Spleen (tissue), 11 donors: ENCODE results near the gene TXK. TPM values are rescaled to one million over a fixed set of nuclear protein-coding genes. Genes with fewer than 3 reads are reported as not detected.

ENCODE experiments used
- DNase-seq: peaks from one replicate; pipeline ENCODE4 v3.0.0-alpha.2; 2020
- H3K27ac ChIP-seq, 8 donors: fragments of 200-600 bp; sonication (generic) in 7 of 8; 1 replicate in 4 of 8; 2 replicates in 4 of 8; pipeline versions ENCODE4 v1.5.0 to v1.8.0; 2016 to 2021; ENCODE audit warnings: inconsistent platforms in 4 of 8, mild to moderate bottlenecking in 4 of 8, moderate library complexity in 1 of 8
- H3K27me3 ChIP-seq, 7 donors: fragments of 200-600 bp; sonication (generic) in 6 of 7; replicated peaks in 1 of 7; 1 replicate in 4 of 7; 2 replicates in 3 of 7; pipeline versions ENCODE4 v1.5.0 to v1.8.0; 2016 to 2021; ENCODE audit warnings: inconsistent platforms in 3 of 7, mild to moderate bottlenecking in 1 of 7
- H3K36me3 ChIP-seq, 6 donors: fragments of 200-600 bp; sonication (generic) in 5 of 6; 1 replicate in 4 of 6; 2 replicates in 2 of 6; pipeline versions ENCODE4 v1.5.0 to v1.8.0; 2016 to 2021; ENCODE audit warnings: inconsistent platforms in 2 of 6
- H3K4me1 ChIP-seq, 6 donors: fragments of 200-600 bp; sonication (generic) in 5 of 6; 1 replicate in 3 of 6; 2 replicates in 3 of 6; pipeline versions ENCODE4 v1.5.0 to v1.8.0; 2016 to 2021; ENCODE audit warnings: inconsistent platforms in 3 of 6
- H3K4me3 ChIP-seq, 8 donors: fragments of 200-600 bp; sonication (generic) in 7 of 8; 1 replicate in 4 of 8; 2 replicates in 4 of 8; pipeline versions ENCODE4 v1.5.0 to v1.8.0; 2016 to 2021; ENCODE audit warnings: inconsistent platforms in 4 of 8, mild to moderate bottlenecking in 4 of 8, moderate library complexity in 2 of 8
- H3K9me3 ChIP-seq, 8 donors: fragments of 200-600 bp; sonication (generic) in 7 of 8; 1 replicate in 4 of 8; 2 replicates in 4 of 8; pipeline versions ENCODE4 v1.5.0 to v1.8.0; 2016 to 2021; ENCODE audit warnings: inconsistent platforms in 4 of 8
- POLR2A ChIP-seq, 3 donors: fragments of 450-650 bp; IDR thresholded peaks; one replicate each; pipeline ENCODE4 v1.5.1; 2017; ENCODE audit warnings: antibody characterized with exemption in 3 of 3, mild to moderate bottlenecking in 1 of 3
- POLR2AphosphoS5 ChIP-seq, 3 donors: sonication (generic); formaldehyde crosslinking; IDR thresholded peaks; one replicate each; pipeline ENCODE4 v1.5.1; 2017; ENCODE audit warnings: antibody characterized with exemption in 3 of 3
- WGBS, 5 donors: extraction: QIAGEN DNeasy Blood & Tissue Kit in 3 of 5; methylation state at CpG; one replicate each; pipeline versions ENCODE4 v1.1.5 to v1.1.7; 2013 to 2018; 5-methylcytosine and 5-hydroxymethylcytosine counted together
- intact Hi-C: fragments of 100-400 bp; cut with DNase I; formaldehyde crosslinking; loops from one replicate; pipeline ENCODE4 v1.15.0; 2023; ENCODE audit warnings: low total_unique reads
- polyA plus RNA-seq, 3 donors: library from polyadenylated mRNA; stranded (reverse); fragments of 200-250 nt; gene quantifications; one replicate each; pipeline ENCODE4 v1.2.1, GENCODE V29; 2013
- total RNA-seq, 7 donors: library from RNA; depleted of rRNA in 3 of 7; stranded (reverse); fragments of >200 nt in 3 of 7; fragmentation: NEBNext Ultra II Directional in 4 of 7; extraction: Animal tissue kit (Norgen Biotek cat#: 25700) in 4 of 7; gene quantifications; one replicate each; pipeline versions ENCODE4 v1.1.0 to v1.2.1, GENCODE V29; 2016 to 2021
- TF ChIP-seq, protein P1 (sequence below), 11 experiments: fragments of 200-600 bp in 7 of 11; fragments of 450-650 bp in 4 of 11; sonication (generic) in 4 of 11; IDR thresholded peaks in 8 of 11; conservative IDR thresholded peaks in 3 of 11; 1 replicate in 7 of 11; 2 replicates in 4 of 11; pipeline versions ENCODE4 v1.4.0 to v1.8.0; 2016 to 2021; ENCODE audit warnings: antibody characterized with exemption in 11 of 11, inconsistent platforms in 4 of 11, mild to moderate bottlenecking in 1 of 11
- donor health status: healthy with polysubstance abuse.
- donor health status: DM: no; HTN: no; CAD: no; lungs with moderate emphysema.
- donor health status: DM: no; HTN: no; CAD: no.
- donor health status: Bipolar disorder and iron deficiency.
- donor health status: healthy.
- donor health status: DM: no; HTN: no; CAD: no.
- donor health status: DM: yes; HTN: yes; CAD: no.

The TXK gene
- total and polyA plus RNA-seq, 10 donors = 3.3 to 36.6 (median 21.0) TPM

DNA sequence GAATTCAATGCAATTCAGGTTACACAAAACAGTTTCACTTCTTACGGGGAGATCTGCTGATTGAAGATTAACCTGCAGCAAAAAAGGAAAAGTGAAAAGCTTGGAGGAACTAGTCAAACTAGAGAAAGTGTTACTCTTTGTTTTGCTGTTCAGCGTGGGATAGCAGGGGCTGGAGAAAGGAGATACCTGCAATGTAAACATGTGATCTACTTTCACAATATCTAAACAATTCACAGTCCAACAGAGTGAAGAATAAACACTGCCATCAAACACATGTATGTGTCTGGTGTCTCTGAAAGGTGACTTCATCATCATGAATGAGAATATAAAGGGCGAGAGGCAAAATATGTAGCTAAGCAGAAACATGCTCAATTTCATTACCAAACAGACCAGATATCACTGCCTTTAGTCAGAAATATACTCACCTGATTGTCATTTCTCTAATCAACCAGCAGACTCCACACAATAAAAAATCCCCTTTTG is 91.0 kb downstream of the TXK start:
- no peak overlapping the region for H3K27ac ChIP-seq
- no peak for DNase-seq
- no peak overlapping the region for H3K4me3 ChIP-seq
- no peaks in the 10 kb centered on the region for H3K9me3 ChIP-seq
- intact Hi-C loops = no loop called here
- peaks cover 0 to 46% (median 0%) of the 10 kb centered on the region in 7 donors for H3K27me3 ChIP-seq
- 60 to 66% (median 63%) methylated on average over 3 of the region's 3 CpGs for WGBS, 5 donors
- H3K4me1 ChIP-seq = peaks cover 18 to 54% (median 24%) of the 10 kb centered on the region in 6 donors
- TF ChIP-seq POLR2A (IDR thresholded peaks at IDR 0.05) = no peak
- TF ChIP-seq, protein P1, sequence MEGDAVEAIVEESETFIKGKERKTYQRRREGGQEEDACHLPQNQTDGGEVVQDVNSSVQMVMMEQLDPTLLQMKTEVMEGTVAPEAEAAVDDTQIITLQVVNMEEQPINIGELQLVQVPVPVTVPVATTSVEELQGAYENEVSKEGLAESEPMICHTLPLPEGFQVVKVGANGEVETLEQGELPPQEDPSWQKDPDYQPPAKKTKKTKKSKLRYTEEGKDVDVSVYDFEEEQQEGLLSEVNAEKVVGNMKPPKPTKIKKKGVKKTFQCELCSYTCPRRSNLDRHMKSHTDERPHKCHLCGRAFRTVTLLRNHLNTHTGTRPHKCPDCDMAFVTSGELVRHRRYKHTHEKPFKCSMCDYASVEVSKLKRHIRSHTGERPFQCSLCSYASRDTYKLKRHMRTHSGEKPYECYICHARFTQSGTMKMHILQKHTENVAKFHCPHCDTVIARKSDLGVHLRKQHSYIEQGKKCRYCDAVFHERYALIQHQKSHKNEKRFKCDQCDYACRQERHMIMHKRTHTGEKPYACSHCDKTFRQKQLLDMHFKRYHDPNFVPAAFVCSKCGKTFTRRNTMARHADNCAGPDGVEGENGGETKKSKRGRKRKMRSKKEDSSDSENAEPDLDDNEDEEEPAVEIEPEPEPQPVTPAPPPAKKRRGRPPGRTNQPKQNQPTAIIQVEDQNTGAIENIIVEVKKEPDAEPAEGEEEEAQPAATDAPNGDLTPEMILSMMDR (IDR thresholded peaks at IDR 0.05 in 8 of 11, conservative IDR thresholded peaks at IDR 0.05 in 3 of 11) = no peak
- no peak for TF ChIP-seq POLR2AphosphoS5 (IDR thresholded peaks at IDR 0.05)
- H3K36me3 ChIP-seq = no peaks in the 10 kb centered on the region

DNA sequence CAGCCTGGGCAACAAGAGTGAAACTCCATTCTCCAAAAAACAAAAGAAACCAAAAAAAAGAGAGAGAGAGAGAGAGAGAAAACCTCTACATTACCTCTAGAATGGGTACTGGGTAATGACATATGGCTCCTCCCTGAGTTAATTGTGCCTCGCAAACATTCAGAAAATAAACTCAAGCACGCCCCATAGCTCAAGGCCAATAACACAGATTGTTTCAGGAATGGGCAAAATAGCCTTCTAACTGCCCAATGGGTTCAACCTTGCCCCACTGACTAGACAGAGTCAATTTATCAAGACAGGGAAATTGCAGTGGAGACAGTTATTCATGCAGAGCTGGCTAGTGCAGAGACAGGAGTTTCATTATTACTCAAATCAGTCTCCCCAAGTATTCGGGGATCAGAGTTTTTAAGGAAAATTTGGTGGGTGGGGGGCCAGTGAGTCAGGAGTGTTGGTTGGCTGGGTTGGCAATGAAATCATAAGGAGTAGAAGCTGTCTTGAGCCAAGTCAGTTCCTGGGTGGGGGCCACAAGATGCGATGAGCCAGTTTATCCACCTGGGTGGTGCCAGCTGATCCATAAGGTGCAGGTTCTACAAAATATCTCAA is 92.4 kb downstream of the TXK start:
- Histone ChIP-seq H3K4me3 (no peak overlapping the region), H3K9me3 (no peaks in the 10 kb centered on the region), H3K36me3 (no peaks in the 10 kb centered on the region), H3K4me1 (peaks cover 4 to 50% (median 14%) of the 10 kb centered on the region in 6 donors), H3K27ac (no peak overlapping the region), H3K27me3 (peaks cover 0 to 33% (median 0%) of the 10 kb centered on the region in 7 donors)
- WGBS, 5 donors = 70 to 85% (median 79%) methylated on average over 4 of the region's 4 CpGs
- no peak for TF ChIP-seq POLR2A (IDR thresholded peaks at IDR 0.05)
- TF ChIP-seq POLR2AphosphoS5 (IDR thresholded peaks at IDR 0.05) = no peak
- TF ChIP-seq, protein P1 (IDR thresholded peaks at IDR 0.05 in 8 of 11, conservative IDR thresholded peaks at IDR 0.05 in 3 of 11) = no peak
- DNase-seq = no peak
- intact Hi-C loops = no loop called here

DNA sequence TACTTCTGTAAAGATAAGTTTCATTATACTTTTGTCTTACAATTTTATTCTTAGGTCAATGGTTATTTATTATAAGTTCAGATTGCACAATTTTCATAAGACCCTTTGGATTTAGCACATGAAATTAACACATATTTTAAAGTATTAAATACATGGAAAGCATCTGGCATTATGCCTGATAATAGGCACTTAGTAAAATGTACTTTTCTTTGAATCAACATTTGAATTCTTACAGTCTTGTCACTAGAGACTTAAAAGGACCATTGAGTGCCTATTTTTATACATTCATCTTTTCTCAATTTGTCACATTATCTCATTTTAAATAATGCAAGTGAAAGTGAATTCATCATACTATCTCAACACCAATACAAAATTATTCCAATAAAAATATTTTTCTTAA is 94.5 kb downstream of the TXK start:
- Histone ChIP-seq H3K4me1 (peaks cover 0 to 40% (median 9%) of the 10 kb centered on the region in 6 donors), H3K27me3 (peaks cover 0 to 13% (median 0%) of the 10 kb centered on the region in 7 donors), H3K27ac (no peak overlapping the region), H3K9me3 (no peaks in the 10 kb centered on the region), H3K36me3 (no peaks in the 10 kb centered on the region), H3K4me3 (no peak overlapping the region)
- intact Hi-C loops = no loop called here
- TF ChIP-seq POLR2AphosphoS5 (IDR thresholded peaks at IDR 0.05) (no peak), POLR2A (IDR thresholded peaks at IDR 0.05) (no peak)
- TF ChIP-seq, protein P1 (IDR thresholded peaks at IDR 0.05 in 8 of 11, conservative IDR thresholded peaks at IDR 0.05 in 3 of 11) = no peak
- no peak for DNase-seq

DNA sequence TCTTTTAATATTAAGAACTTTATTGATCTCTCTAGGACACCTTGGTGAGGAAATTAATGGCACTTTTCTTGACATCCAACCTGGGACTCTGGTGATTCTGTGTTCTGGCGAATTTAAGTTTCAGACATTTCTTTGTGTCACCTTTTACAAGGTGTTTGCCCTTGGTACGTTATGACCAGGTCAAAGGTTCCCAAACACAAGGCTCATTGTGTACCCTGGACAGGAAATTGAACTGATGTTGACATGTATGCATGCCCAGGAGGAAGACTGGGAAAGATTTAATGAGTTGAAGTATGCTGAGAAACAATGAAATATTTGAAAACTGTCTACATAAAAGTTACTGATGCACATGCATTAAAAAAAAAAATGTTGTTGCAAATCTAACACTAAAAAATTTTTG is 95.4 kb downstream of the TXK start:
- DNase-seq = no peak
- TF ChIP-seq POLR2AphosphoS5 (IDR thresholded peaks at IDR 0.05) (no peak), POLR2A (IDR thresholded peaks at IDR 0.05) (no peak)
- TF ChIP-seq, protein P1 (IDR thresholded peaks at IDR 0.05 in 8 of 11, conservative IDR thresholded peaks at IDR 0.05 in 3 of 11) = no peak
- H3K36me3 ChIP-seq = no peaks in the 10 kb centered on the region
- peaks cover 0 to 10% (median 0%) of the 10 kb centered on the region in 7 donors for H3K27me3 ChIP-seq
- no peaks in the 10 kb centered on the region for H3K9me3 ChIP-seq
- H3K27ac ChIP-seq = no peak overlapping the region
- H3K4me1 ChIP-seq = peaks cover 0 to 39% (median 6%) of the 10 kb centered on the region in 6 donors
- 22 to 35% (median 30%) methylated on average over 2 of the region's 2 CpGs for WGBS, 5 donors
- no peak overlapping the region for H3K4me3 ChIP-seq
- intact Hi-C loops = no loop called here
